GM13976 (cell line): Measurements from ENCODE around the gene OR52E8.
A peak's percentile ranks its signal among the peaks of the same experiment; 100 is the strongest.

ENCODE experiments used
- DNase-seq: peaks from one replicate; pipeline ENCODE4 v3.0.0; 2012; ENCODE audit warnings: low spot score
- CTCF ChIP-seq: IDR thresholded peaks from 2 replicates; pipeline ENCODE4 v1.5.1; 2012; ENCODE audit warnings: borderline replicate concordance, mild to moderate bottlenecking; ENCODE audit not compliant: insufficient read depth; ENCODE audit errors: extremely low read depth, missing control alignments, control extremely low read depth
- in situ Hi-C: fragments of 300-500 bp; cut with MboI; formaldehyde crosslinking; loops from one replicate; pipeline ENCODE4 v1.12.0; 2022; ENCODE audit warnings: low sequenced_read_pairs, mixed read lengths, inconsistent platforms; ENCODE audit not compliant: unreplicated experiment

OR52E8 gene

GRCh38 chr11:5809905-5810795 is 47.3 kb downstream of the OR52E8 start:
- DNase-seq: no peak
- TF ChIP-seq CTCF: no peak
- in situ Hi-C loops: loop anchor here (10.0 kb wide), 1 partner anchor 205 kb away; no protein-coding TSS in a partner anchor

GRCh38 chr11:5809122-5809519 is 48.4 kb downstream of the OR52E8 start:
- no peak for TF ChIP-seq CTCF
- DNase-seq: no peak
- in situ Hi-C loops: loop anchor here (10.0 kb wide), 1 partner anchor 204 kb away; no protein-coding TSS in a partner anchor

- DNase-seq: peak; percentile 26
- TF ChIP-seq CTCF: peak; percentile 83
- in situ Hi-C loops: loop anchor here (10.0 kb wide), 1 partner anchor 204 kb away; no protein-coding TSS in a partner anchor
Measured at GRCh38 chr11:5808500-5809121, 48.9 kb downstream of the OR52E8 start, which contains the start of gene OR52N2. Gene OR52N2 (plus strand): TSS chr11:5808924. CDS start chr11:5820336, 11,412 bp downstream.

GRCh38 chr11:5807580-5807979 is 49.9 kb downstream of the OR52E8 start:
- DNase-seq: no peak

More at GRCh38 chr11:5807580-5807979, 49.9 kb downstream of the OR52E8 start:
- in situ Hi-C loops: loop anchor here (10.0 kb wide), 1 partner anchor 203 kb away; no protein-coding TSS in a partner anchor
- no peak for TF ChIP-seq CTCF
